GM13976 (cell line): Measurements from ENCODE around the gene ZNF804B.
"Not testable (repeated sequence)": the region's sequence is repeated elsewhere in the genome, so short reads cannot be mapped to it uniquely, and the experiment has no call there.

Experiments used
- DNase-seq: peaks from one replicate; pipeline ENCODE4 v3.0.0; 2012; ENCODE audit warnings: low spot score
- CTCF ChIP-seq: IDR thresholded peaks from 2 replicates; pipeline ENCODE4 v1.5.1; 2012; ENCODE audit warnings: borderline replicate concordance, mild to moderate bottlenecking; ENCODE audit not compliant: insufficient read depth; ENCODE audit errors: extremely low read depth, missing control alignments, control extremely low read depth
- in situ Hi-C: fragments of 300-500 bp; cut with MboI; formaldehyde crosslinking; loops from one replicate; pipeline ENCODE4 v1.12.0; 2022; ENCODE audit warnings: low sequenced_read_pairs, mixed read lengths, inconsistent platforms; ENCODE audit not compliant: unreplicated experiment

ZNF804B gene

GRCh38 chr7:89160107-89160506 lies 400.6 kb downstream of the ZNF804B start:
- DNase-seq: no peak
- in situ Hi-C loops: no loop called here
- TF ChIP-seq CTCF: no peak

DNA sequence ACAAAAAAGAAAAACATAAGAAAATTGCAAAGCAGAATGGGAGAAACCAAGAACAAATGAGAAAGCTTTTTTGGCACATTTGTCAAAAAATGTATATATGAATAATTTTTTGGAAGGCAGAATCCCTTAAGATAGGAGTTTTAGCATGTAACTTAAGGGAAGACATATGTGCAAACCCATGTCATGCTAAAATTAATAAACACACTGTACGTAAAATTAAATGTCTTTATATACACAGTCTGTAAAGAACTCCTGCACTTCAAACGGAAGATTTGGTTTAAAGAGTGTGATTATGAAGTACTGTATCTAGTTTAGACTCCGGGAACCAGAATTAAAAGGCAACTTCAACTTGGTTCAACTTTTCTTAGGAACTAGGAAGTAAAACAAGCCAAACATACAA lies 405.9 kb downstream of the ZNF804B start:
- no peak for DNase-seq
- in situ Hi-C loops: no loop called here

GRCh38 chr7:89170628-89171027 lies 411.1 kb downstream of the ZNF804B start:
- TF ChIP-seq CTCF: no peak
- in situ Hi-C loops: no loop called here
- no peak for DNase-seq

More for the DNA sequence above, 405.9 kb downstream of the ZNF804B start:
- no peak for TF ChIP-seq CTCF

DNA sequence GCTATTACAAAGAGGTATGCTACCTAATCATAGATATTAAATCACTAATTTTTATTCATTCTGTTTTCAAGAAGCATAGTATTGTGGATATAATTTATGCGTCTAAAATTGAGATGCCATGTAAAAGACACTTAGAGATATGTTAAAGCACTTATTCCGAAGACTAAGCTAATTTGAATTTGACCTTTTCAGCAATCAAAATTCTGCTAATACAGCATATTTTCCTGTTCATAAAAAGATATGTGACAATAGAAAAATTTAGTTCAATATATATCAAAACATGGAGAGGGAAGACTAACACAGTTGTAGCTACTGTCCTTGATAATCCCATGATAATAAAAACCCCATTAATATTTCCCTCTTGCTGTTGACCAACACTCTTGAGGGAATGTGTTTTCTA lies 422.6 kb downstream of the ZNF804B start:
- in situ Hi-C loops: no loop called here
- no peak for TF ChIP-seq CTCF
- no peak for DNase-seq

- no peak for DNase-seq
- TF ChIP-seq CTCF: no peak
Observed at GRCh38 chr7:89183712-89184111, 424.2 kb downstream of the ZNF804B start.

DNA sequence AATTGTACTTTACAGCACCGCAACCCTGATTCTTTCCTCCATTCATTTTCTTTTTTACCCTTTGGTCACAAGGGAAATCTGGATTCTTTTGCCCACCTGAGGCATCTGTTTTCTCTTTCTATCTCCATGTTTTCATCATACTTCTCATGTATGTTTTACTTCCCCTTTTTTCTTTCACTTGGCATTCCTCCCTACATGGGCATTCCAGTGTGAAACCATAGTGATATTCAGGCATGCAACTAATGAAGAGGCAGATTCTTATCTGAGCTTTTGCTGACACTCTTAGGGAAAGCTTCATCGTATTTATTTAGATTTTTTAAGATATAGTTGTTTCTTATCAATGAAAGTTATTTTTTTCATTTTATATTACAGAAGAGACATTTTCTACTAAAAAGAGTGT lies 441.3 kb downstream of the ZNF804B start:
- no peak for DNase-seq
- TF ChIP-seq CTCF: no peak
- in situ Hi-C loops: no loop called here

More at GRCh38 chr7:89183712-89184111, 424.2 kb downstream of the ZNF804B start:
- in situ Hi-C loops: no loop called here

- no peak for TF ChIP-seq CTCF
- in situ Hi-C loops: no loop called here
Observed at GRCh38 chr7:89223900-89224395, 464.4 kb downstream of the ZNF804B start.

GRCh38 chr7:89228688-89229171 lies 469.2 kb downstream of the ZNF804B start:
- DNase-seq, in situ Hi-C loops: not testable (repeated sequence)

More at GRCh38 chr7:89223900-89224395, 464.4 kb downstream of the ZNF804B start:
- no peak for DNase-seq
